ENCODE measurements around the gene LYPD1.

DNA sequence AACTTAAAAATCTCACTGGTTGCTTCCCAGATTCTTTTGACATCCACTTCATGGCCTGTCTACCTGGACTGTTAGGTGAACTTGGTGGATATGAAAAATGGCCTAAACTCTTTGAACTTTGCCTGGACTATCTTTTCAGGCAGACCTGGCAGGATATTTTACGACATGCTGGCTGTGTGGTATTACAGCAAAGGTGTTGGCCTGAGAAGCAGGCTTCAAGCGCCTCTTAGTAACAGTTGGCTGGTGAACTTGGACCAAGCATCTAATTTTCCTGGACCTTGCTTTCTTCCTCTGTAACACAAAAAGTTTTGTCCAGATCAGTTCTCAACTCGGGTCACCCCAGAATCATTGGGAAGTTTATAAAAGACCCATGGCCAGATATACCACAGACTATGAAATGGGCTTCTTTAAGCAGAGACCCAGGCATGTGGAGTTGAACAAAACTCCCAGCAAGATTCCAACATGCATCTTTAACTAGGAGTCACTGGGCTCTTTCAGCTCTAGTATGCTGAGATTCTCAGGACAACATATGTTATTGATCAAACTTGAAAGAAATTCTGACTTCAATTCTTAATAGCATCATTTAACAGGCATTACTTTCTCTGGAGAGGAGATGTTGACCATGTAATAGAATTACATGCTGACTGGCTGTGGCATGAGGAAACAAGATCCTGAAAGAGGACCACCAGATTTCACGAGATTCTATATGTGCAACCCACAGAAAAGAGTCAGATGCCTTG lies 4.4 kb downstream of the LYPD1 start:
- TF ChIP-seq, protein P1, sequence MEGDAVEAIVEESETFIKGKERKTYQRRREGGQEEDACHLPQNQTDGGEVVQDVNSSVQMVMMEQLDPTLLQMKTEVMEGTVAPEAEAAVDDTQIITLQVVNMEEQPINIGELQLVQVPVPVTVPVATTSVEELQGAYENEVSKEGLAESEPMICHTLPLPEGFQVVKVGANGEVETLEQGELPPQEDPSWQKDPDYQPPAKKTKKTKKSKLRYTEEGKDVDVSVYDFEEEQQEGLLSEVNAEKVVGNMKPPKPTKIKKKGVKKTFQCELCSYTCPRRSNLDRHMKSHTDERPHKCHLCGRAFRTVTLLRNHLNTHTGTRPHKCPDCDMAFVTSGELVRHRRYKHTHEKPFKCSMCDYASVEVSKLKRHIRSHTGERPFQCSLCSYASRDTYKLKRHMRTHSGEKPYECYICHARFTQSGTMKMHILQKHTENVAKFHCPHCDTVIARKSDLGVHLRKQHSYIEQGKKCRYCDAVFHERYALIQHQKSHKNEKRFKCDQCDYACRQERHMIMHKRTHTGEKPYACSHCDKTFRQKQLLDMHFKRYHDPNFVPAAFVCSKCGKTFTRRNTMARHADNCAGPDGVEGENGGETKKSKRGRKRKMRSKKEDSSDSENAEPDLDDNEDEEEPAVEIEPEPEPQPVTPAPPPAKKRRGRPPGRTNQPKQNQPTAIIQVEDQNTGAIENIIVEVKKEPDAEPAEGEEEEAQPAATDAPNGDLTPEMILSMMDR (conservative IDR thresholded peaks at IDR 0.05), result no peak
- no peak for TF ChIP-seq ZFX (IDR thresholded peaks at IDR 0.05)

Measured in C4-2B (cell line).